Fibroblast of villous mesenchyme (primary cell): ENCODE data around the gene ZNF611. TPM values are rescaled to one million over a fixed set of nuclear protein-coding genes. Genes with fewer than 3 reads are reported as not detected.
A peak's percentile ranks its signal among the peaks of the same experiment; 100 is the strongest.
"Not testable (repeated sequence)": the region's sequence is repeated elsewhere in the genome, so short reads cannot be mapped to it uniquely, and the experiment has no call there.

Source experiments
- DNase-seq: peaks from one replicate; pipeline ENCODE4 v3.0.0-alpha.2; 2010; ENCODE audit warnings: low read depth
- H3K4me3 ChIP-seq: 2 replicates; pipeline ENCODE4 v1.5.1; 2011; ENCODE audit warnings: low read depth, mild to moderate bottlenecking, low read length
- total RNA-seq: library from RNA; depleted of rRNA; stranded (reverse); fragments of >200 nt; gene quantifications from 2 replicates; pipeline ENCODE4 v1.2.3, GENCODE V29; 2012
- TF ChIP-seq, protein P1 (sequence below): IDR thresholded peaks from 2 replicates; pipeline ENCODE4 v1.5.1; 2012; ENCODE audit warnings: low read depth, mild to moderate bottlenecking, low read length; ENCODE audit not compliant: insufficient read depth

The ZNF611 gene
- total RNA-seq, 1 donor = 13.4 TPM

DNA sequence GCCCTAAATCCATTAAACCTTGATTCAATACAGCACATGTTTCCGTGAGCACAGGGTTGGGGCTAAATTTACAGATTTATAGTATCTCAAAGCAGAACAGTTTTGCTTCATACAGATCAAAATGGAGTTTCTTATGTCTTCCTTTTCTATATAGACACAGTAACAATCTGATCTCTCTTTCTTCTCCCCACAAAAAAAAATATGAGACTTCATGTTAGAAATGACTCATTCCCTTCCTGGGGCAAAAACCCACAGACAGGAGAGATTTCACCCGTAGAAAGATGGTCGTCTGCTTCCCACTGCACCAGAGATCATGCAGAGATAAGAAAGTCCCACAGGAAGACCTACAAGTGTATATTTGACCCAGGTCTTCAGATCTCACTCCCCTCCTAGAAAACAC, 7.7 kb upstream of the ZNF611 start:
- no peak overlapping the region for H3K4me3 ChIP-seq
- no peak for DNase-seq
- TF ChIP-seq, protein P1, sequence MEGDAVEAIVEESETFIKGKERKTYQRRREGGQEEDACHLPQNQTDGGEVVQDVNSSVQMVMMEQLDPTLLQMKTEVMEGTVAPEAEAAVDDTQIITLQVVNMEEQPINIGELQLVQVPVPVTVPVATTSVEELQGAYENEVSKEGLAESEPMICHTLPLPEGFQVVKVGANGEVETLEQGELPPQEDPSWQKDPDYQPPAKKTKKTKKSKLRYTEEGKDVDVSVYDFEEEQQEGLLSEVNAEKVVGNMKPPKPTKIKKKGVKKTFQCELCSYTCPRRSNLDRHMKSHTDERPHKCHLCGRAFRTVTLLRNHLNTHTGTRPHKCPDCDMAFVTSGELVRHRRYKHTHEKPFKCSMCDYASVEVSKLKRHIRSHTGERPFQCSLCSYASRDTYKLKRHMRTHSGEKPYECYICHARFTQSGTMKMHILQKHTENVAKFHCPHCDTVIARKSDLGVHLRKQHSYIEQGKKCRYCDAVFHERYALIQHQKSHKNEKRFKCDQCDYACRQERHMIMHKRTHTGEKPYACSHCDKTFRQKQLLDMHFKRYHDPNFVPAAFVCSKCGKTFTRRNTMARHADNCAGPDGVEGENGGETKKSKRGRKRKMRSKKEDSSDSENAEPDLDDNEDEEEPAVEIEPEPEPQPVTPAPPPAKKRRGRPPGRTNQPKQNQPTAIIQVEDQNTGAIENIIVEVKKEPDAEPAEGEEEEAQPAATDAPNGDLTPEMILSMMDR = no peak

DNA sequence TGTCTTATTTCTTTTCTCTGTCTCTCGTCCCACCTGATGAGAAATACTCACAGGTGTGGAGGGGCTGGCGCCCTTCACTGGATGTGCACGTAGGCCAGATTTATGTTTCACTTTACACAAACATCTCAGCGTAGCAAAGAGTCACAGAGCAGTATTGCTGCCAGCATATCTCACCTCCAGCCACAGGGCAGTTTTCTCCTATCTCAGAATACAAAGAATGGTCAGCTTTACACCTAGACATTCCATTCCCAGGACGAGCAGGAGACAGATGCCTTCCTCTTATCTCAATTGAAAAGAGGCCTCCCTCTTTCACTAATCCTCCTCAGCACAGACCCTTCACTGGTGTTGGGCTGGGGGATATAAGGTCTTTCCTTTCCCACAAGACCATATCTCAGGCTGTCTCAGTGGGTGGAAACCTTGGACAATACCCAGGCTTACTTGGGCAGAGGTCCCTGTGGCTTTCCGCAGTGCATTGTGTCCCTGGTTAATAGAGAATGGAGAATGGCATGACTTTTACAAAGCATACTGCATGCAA, 7.2 kb upstream of the ZNF611 start:
- no peak overlapping the region for H3K4me3 ChIP-seq
- TF ChIP-seq, protein P1 = no peak
- DNase-seq = no peak

DNA sequence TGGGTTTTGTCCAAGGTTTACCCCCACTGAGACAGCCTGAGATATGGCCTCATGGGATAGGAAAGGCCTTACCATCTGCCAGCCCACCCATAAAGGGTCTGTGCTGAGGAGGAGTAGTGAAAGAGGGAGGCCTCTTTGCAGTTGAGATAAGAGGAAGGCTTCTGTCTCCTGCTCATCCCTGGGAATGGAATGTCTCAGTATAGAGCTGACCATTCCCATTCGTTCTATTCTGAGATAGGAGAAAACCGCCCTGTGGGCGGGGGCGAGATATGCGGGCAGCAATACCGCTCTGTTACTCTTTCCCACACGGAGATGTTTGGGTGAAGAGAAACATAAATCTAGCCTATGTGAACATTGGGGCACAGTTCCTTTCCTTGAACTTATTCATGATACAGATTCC, 6.5 kb upstream of the ZNF611 start:
- peak; percentile 34 for DNase-seq
- not testable (repeated sequence) for H3K4me3 ChIP-seq

DNA sequence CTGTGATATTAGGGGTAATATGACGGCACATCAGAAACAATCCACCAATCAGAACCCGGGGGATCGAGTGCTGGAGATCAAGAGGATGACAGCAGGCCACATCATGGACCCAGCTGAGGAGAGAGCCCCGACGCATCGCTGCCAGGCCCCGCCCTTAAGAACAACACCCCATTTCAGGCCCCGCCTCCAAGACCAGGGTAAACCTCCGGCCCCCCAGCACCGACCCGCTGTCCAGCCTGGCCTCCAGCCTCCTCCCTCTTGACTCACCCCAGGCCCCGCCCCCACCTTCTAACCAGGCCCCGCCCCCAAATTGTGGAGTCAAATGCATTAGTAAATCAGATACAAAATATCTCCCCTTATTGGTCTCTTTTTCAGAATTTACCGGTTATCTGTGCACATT, 4.7 kb upstream of the ZNF611 start:
- no peak overlapping the region for H3K4me3 ChIP-seq
- TF ChIP-seq, protein P1 = no peak
- DNase-seq = no peak

DNA sequence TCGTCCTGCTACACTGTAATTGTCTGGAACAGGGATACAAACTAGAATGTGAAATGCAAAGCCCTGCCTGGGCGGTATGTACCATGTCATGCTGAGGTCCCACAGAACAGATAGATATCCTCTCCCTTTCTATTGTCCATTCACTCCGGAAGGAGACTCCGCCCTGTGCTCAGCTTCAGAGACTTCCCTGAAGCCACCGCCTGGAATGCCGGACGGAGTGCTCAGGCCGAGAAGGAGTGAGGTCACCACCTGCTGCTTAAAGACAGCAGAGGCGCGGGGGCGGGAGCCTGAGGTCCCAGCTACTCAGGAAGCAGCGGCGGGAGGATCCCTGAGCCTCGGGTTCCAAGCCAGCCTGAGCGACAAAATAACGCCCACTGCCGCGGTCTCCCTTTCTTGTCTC, 890 bp upstream of the ZNF611 start:
- DNase-seq = peak; percentile 79
- peak overlapping the region; percentile 3 for H3K4me3 ChIP-seq
- TF ChIP-seq, protein P1 = no peak

DNA sequence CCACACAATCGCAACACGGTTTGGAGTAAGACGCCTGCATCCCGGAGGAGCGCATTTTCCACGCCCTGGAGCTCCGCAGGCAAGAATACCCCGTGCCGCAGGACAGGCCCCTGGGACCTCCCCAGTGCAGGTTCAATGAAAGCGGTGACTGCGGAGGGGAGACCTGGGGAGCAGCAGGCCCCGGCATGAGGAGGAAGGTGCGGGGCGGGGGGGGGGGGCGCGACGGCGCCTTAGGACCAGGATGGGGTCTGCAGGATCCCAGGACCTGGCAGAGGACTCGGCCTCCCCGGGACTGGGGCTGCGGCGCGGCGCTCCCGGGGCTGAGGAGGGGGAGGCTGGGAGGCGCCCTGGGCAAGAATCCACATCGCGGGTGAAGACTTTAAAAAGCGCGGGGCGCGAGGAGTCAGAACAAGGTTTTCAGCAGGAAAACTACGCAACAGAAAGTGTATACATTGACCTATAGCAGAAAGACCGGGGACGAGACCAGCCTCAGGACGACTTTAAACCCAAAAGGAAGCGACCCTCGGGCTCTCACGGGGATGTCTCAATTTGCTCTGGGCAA, 432 bp downstream of the ZNF611 start:
- H3K4me3 ChIP-seq = peak overlapping the region; percentile 96
- no peak for DNase-seq
- TF ChIP-seq, protein P1 = no peak

DNA sequence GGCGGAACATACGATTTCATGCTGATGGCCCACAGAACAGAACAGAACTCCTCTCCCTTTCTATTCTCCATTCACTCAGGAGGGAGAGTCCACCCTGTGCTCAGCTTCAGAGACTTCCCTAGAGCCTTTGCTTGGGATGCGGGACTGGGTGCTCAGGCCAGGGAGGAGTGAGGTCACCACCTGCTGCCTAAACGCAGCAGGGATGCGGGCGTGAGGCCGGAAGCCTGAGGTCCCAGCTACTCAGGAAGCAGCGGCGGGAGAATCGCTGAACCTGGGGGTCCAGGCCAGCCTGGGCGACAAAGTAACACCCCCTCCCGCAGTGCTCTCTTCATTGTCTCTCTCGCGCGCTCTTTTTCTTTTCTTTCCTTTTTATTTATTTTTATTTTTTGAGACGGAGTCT, 8.8 kb downstream of the ZNF611 start:
- DNase-seq, H3K4me3 ChIP-seq: not testable (repeated sequence)

DNA sequence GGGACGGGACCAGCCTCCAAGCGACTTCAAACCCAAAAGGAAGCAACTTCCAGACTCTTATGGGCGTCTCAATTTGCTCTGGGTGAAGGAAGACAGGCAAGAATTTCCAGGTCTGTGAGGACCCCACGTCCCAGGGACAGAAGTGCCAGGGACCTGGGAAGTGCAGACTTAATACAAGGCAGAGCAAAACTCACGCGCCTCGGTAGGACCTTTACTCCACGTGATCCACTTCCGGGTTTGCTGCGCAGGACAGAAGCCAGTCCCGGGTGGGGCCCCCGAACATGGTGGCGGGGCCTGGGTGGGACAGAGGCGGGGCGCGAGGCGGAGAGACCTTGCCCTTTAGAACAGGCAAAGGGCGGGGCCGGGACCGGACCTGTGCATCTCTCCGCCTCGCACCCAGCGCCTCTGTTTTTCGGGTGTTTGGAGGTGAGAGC, 9.3 kb downstream of the ZNF611 start:
- DNase-seq = no peak
- TF ChIP-seq, protein P1 = no peak
- H3K4me3 ChIP-seq = no peak overlapping the region
